Measurements from ENCODE around the gene ALLC. TPM values are rescaled to one million over a fixed set of nuclear protein-coding genes. Genes with fewer than 3 reads are reported as not detected.
"Not testable (repeated sequence)": the region's sequence is repeated elsewhere in the genome, so short reads cannot be mapped to it uniquely, and the experiment has no call there.

ALLC gene
- total RNA-seq: not detected

- Histone ChIP-seq H3K27me3 (no peaks in the 10 kb centered on the region), H3K4me3 (no peak within 1 kb of the TSS), H3K4me1 (peaks cover 0 to 6% (median 4%) of the 10 kb centered on the region in 4 donors), H3K27ac (replicated peaks in 1 of 4) (no peak within 1 kb of the TSS), H3K36me3 (no peaks in the 10 kb centered on the region), H3K9me3 (no peaks in the 10 kb centered on the region)
- no peak for DNase-seq (ENCODE audit: extremely low spot score)
- intact Hi-C loops (cut with DNase I): no loop called here
- no peak for TF ChIP-seq CTCF (IDR thresholded peaks at IDR 0.05)
- TF ChIP-seq POLR2AphosphoS5 (IDR thresholded peaks at IDR 0.05): no peak
- no peak for TF ChIP-seq EP300 (IDR thresholded peaks at IDR 0.05)
- TF ChIP-seq POLR2A (IDR thresholded peaks at IDR 0.05; ENCODE audit: low read depth): no peak
- 92% methylated on average over 6 of the region's 7 CpGs for WGBS
Measured at GRCh38 chr2:3657881-3658280, at the start of gene ALLC. Gene ALLC, plus strand, starts transcription at chr2:3658200. Its CDS starts 12,958 bp downstream, at chr2:3671158.

- TF ChIP-seq POLR2A (IDR thresholded peaks at IDR 0.05; ENCODE audit: low read depth) (no peak), POLR2AphosphoS5 (IDR thresholded peaks at IDR 0.05) (no peak), EP300 (IDR thresholded peaks at IDR 0.05) (no peak), CTCF (IDR thresholded peaks at IDR 0.05) (no peak)
- WGBS: 82% methylated on average over 19 of the region's 19 CpGs
- no peak for DNase-seq (ENCODE audit: extremely low spot score)
- Histone ChIP-seq H3K4me1 (peaks cover 0 to 13% (median 0%) of the 10 kb centered on the region in 4 donors), H3K9me3 (no peaks in the 10 kb centered on the region), H3K27ac (replicated peaks in 1 of 4) (no peak overlapping the region), H3K36me3 (no peaks in the 10 kb centered on the region), H3K4me3 (no peak overlapping the region), H3K27me3 (no peaks in the 10 kb centered on the region)
- intact Hi-C loops (cut with DNase I): no loop called here
Measured at GRCh38 chr2:3608373-3609278, 49.4 kb upstream of the ALLC start.

- H3K27me3 ChIP-seq; DNase-seq (ENCODE audit: extremely low spot score); H3K27ac ChIP-seq (replicated peaks in 1 of 4); H3K9me3 ChIP-seq; H3K4me3 ChIP-seq; intact Hi-C loops (cut with DNase I); H3K36me3 ChIP-seq: not testable (repeated sequence)
- peaks cover 0 to 13% (median 0%) of the 10 kb centered on the region in 4 donors for H3K4me1 ChIP-seq
- 86% methylated on average over 4 of the region's 4 CpGs for WGBS
Measured at GRCh38 chr2:3609279-3609673, 48.7 kb upstream of the ALLC start.

- H3K9me3 ChIP-seq: peaks cover 0 to 4% (median 1%) of the 10 kb centered on the region in 4 donors
- no peak overlapping the region for H3K27ac ChIP-seq (replicated peaks in 1 of 4)
- H3K36me3 ChIP-seq: no peaks in the 10 kb centered on the region
- WGBS: 83% methylated on average over 9 of the region's 9 CpGs
- H3K4me1 ChIP-seq: peaks cover 0 to 9% (median 0%) of the 10 kb centered on the region in 4 donors
- no peaks in the 10 kb centered on the region for H3K27me3 ChIP-seq
- no peak overlapping the region for H3K4me3 ChIP-seq
- intact Hi-C loops (cut with DNase I): no loop called here
- no peak for TF ChIP-seq POLR2A (IDR thresholded peaks at IDR 0.05; ENCODE audit: low read depth)
- TF ChIP-seq POLR2AphosphoS5 (IDR thresholded peaks at IDR 0.05): no peak
- no peak for TF ChIP-seq CTCF (IDR thresholded peaks at IDR 0.05)
- TF ChIP-seq EP300 (IDR thresholded peaks at IDR 0.05): no peak
- no peak for DNase-seq (ENCODE audit: extremely low spot score)
Measured at GRCh38 chr2:3610415-3610814, 47.6 kb upstream of the ALLC start.

- Histone ChIP-seq H3K36me3 (no peaks in the 10 kb centered on the region), H3K4me1 (peaks cover 0 to 3% (median 0%) of the 10 kb centered on the region in 4 donors), H3K27ac (replicated peaks in 1 of 4) (no peak overlapping the region), H3K27me3 (no peaks in the 10 kb centered on the region), H3K9me3 (peaks cover 0 to 4% (median 1%) of the 10 kb centered on the region in 4 donors), H3K4me3 (no peak overlapping the region)
- no peak for DNase-seq (ENCODE audit: extremely low spot score)
- TF ChIP-seq POLR2A (IDR thresholded peaks at IDR 0.05; ENCODE audit: low read depth) (no peak), EP300 (IDR thresholded peaks at IDR 0.05) (no peak), CTCF (IDR thresholded peaks at IDR 0.05) (no peak), POLR2AphosphoS5 (IDR thresholded peaks at IDR 0.05) (no peak)
- intact Hi-C loops (cut with DNase I): no loop called here
- WGBS: 78% methylated on average over 23 of the region's 23 CpGs
Measured at GRCh38 chr2:3610881-3611505, 47.0 kb upstream of the ALLC start.
